AG10803 (cell line): ENCODE data around the gene SEC23B.

Source experiments
- DNase-seq: peaks from one replicate; pipeline ENCODE4 v3.0.0; 2010; ENCODE audit warnings: low read depth
- H3K4me3 ChIP-seq: 2 replicates; pipeline ENCODE4 v1.5.1; 2011; ENCODE audit warnings: mild to moderate bottlenecking, low read length, control low read depth
- CTCF ChIP-seq: conservative IDR thresholded peaks from 2 replicates; pipeline ENCODE4 v1.5.1; 2011; ENCODE audit warnings: mild to moderate bottlenecking, low read length, control low read depth, inconsistent platforms

Gene SEC23B

DNA sequence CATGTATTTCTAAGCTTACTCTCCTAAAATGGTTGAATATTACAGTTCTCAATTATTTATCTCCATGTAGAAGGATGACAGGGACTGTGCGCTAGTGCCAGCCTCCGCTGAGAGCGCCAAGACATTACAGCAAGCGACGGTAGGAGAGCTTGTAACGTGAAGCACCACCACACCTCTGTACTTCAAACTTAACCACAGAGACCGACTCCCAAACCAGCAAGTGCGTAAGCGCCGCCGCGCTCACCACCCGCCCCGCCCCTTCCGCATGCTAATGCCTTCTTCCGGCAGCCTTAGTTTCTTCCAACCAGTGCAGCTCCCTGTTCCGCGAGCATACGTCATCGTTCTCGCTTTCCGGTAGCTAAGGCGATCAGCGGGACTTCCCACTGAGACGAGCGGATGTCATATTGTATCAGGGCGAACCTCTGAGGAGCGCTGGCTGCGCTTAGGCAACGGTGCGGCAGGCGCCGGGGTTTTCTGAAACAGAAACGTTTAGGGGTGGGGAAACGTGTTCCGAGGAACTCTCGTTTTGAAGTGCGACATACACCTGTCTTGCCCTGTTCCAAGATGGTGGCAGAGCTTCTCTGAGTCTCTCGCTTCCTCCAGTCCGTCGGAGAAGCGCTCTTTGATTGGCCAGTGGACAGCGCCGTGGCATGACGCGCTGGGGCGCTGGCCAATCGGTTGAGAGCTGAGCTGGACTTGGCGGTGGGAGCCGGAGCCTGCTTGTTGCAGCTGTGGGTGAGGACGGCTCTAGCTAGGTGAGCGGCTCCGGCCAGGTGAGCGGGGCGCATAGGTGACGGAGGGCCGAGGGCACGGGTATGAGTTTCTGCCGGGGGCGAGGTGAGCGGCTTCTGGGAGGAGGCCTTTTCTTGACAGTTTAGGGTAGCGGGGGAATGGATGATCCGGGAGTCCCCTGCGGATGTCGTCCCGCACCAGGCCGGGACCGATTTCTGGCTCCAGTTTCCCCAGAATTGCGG lies at the start of gene SEC23B:
SEC23B (plus strand) TSS at position 723 of the 974 bp plus-strand sequence. CDS start 2,896 bp downstream, outside the sequence.
- no peak for TF ChIP-seq CTCF
- peak; percentile 96 for DNase-seq
- peak within 1 kb of the TSS; percentile 95 for H3K4me3 ChIP-seq

- no peak for TF ChIP-seq CTCF
- H3K4me3 ChIP-seq: no peak overlapping the region; the same call in 1 of the 2 replicates
- no peak for DNase-seq
These were observed 42.1 kb upstream of the SEC23B start for GRCh38 chr20:18465536-18466200.

- DNase-seq: no peak
- no peak for TF ChIP-seq CTCF
These were observed 41.2 kb upstream of the SEC23B start for GRCh38 chr20:18466574-18466893.

DNA sequence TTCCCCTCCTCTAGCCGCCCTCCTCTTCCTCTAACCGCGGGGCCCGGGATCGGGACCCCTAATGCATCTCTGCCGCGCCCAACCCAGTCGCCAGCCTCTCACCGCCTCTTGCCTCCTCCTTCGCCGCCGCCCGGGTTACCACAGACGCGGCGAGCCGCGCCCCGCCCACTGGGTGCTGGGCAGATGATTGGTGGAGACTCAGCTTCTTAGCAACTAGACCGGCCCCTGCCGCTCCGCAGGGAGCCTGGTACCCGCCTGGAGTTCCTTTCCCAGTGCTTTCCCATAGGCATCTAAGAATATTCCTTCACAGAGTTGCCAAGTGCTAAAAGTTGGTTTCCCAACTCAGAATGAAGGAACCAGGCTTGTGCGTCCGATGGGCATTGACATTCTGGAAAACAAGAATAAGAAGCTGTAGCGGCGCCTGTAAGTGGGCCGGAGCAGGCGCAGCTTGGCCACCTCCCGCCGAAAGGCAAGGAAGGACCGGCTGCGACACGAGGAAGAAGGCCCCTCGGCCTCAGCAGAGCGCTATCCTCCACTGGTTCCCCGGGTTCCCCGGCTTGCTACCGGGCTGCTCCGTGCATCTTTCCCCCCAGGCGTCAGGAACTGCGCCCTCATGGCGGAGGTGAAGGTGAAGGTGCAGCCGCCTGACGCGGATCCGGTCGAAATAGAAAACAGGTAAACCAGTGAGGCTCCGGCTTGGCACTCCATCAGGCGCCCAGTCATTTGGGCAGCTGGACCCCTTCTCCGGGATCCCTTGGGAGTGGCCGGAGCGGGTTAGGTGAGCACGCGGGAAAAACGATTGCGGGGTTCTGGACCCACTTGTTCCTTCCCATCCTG lies 40.6 kb upstream of the SEC23B start, which contains the start of the genes DZANK1 and POLR3F:
DZANK1 (minus strand) TSS at position 137 of the 837 bp plus-strand sequence. CDS start 1,672 bp downstream, outside the sequence.
POLR3F (plus strand) TSS at position 497 of the 837 bp plus-strand sequence; CDS start at position 614, 117 bp downstream.
- H3K4me3 ChIP-seq: peak within 1 kb of the TSS; percentile 96
- TF ChIP-seq CTCF: no peak
- DNase-seq: peak; percentile 96

More at GRCh38 chr20:18466574-18466893, 41.2 kb upstream of the SEC23B start:
- peak overlapping the region; percentile 96 for H3K4me3 ChIP-seq

GRCh38 chr20:18477218-18477617 lies 30.5 kb upstream of the SEC23B start:
- no peak overlapping the region for H3K4me3 ChIP-seq
- TF ChIP-seq CTCF: no peak

GRCh38 chr20:18477821-18478220 lies 29.9 kb upstream of the SEC23B start:
- TF ChIP-seq CTCF: no peak
- no peak for DNase-seq

More at GRCh38 chr20:18477218-18477617, 30.5 kb upstream of the SEC23B start:
- DNase-seq: no peak

More at GRCh38 chr20:18477821-18478220, 29.9 kb upstream of the SEC23B start:
- H3K4me3 ChIP-seq: no peak overlapping the region
